GM19467 (cell line): ENCODE results near the gene KCNQ2.
"Not testable (repeated sequence)": the region's sequence is repeated elsewhere in the genome, so short reads cannot be mapped to it uniquely, and the experiment has no call there.

Experiments
- ATAC-seq: cut with Tn5 transposase; IDR thresholded peaks from one replicate; pipeline ENCODE4 v1.9.1; 2021; ENCODE audit warnings: mild to moderate bottlenecking, moderate library complexity; ENCODE audit not compliant: unreplicated experiment

KCNQ2 gene

GRCh38 chr20:63491078-63491477, 18.6 kb upstream of the KCNQ2 start:
- ATAC-seq = no peak

GRCh38 chr20:63490416-63490815, 18.0 kb upstream of the KCNQ2 start:
- ATAC-seq = no peak

- no peak for ATAC-seq
Measured at GRCh38 chr20:63488315-63489251, 16.1 kb upstream of the KCNQ2 start.

GRCh38 chr20:63487781-63488241, 15.4 kb upstream of the KCNQ2 start:
- ATAC-seq = no peak

GRCh38 chr20:63487116-63487764, 14.8 kb upstream of the KCNQ2 start:
- ATAC-seq = no peak

GRCh38 chr20:63486300-63486855, 13.9 kb upstream of the KCNQ2 start:
- no peak for ATAC-seq

- ATAC-seq = no peak
Measured at GRCh38 chr20:63484651-63485403, 12.4 kb upstream of the KCNQ2 start.

- ATAC-seq = no peak
Measured at GRCh38 chr20:63484236-63484635, 11.8 kb upstream of the KCNQ2 start.

- ATAC-seq = no peak
Measured at GRCh38 chr20:63483834-63484233, 11.4 kb upstream of the KCNQ2 start.

GRCh38 chr20:63482021-63482587, 9.6 kb upstream of the KCNQ2 start:
- ATAC-seq = no peak

- ATAC-seq = no peak
Measured at GRCh38 chr20:63481503-63481902, 9.0 kb upstream of the KCNQ2 start.

- ATAC-seq = not testable (repeated sequence)
Measured at GRCh38 chr20:63479695-63480419, 7.4 kb upstream of the KCNQ2 start.

- no peak for ATAC-seq
Measured at GRCh38 chr20:63478346-63479302, 6.2 kb upstream of the KCNQ2 start.

GRCh38 chr20:63477944-63478343, 5.5 kb upstream of the KCNQ2 start:
- no peak for ATAC-seq

GRCh38 chr20:63477061-63477616, 4.7 kb upstream of the KCNQ2 start:
- ATAC-seq = no peak

GRCh38 chr20:63475209-63475608, 2.8 kb upstream of the KCNQ2 start:
- no peak for ATAC-seq

GRCh38 chr20:63473555-63474449, 1.3 kb upstream of the KCNQ2 start:
- no peak for ATAC-seq
